Kidney epithelial cell (primary cell): ENCODE data around the gene ARHGAP22. TPM values are rescaled to one million over a fixed set of nuclear protein-coding genes. Genes with fewer than 3 reads are reported as not detected.
A peak's percentile ranks its signal among the peaks of the same experiment; 100 is the strongest.

Experiments used
- DNase-seq: peaks from one replicate; pipeline ENCODE4 v3.0.0-alpha.2; 2010; ENCODE audit warnings: low read depth
- H3K27me3 ChIP-seq: 2 replicates; pipeline ENCODE4 v1.6.0; 2011; ENCODE audit warnings: low read length; ENCODE audit not compliant: control insufficient read depth, insufficient read depth
- H3K36me3 ChIP-seq: 2 replicates; pipeline ENCODE4 v1.5.1; 2011; ENCODE audit warnings: low read length; ENCODE audit not compliant: control insufficient read depth, insufficient read depth
- H3K4me3 ChIP-seq: 2 replicates; pipeline ENCODE4 v1.5.1; 2011; ENCODE audit warnings: low read depth, mild to moderate bottlenecking, control low read depth, low read length
- CTCF ChIP-seq: IDR thresholded peaks from 2 replicates; pipeline ENCODE4 v1.5.1; 2011; ENCODE audit warnings: mild to moderate bottlenecking, moderate library complexity, low read length, control low read depth, inconsistent platforms; ENCODE audit not compliant: insufficient read depth, poor library complexity, severe bottlenecking
- total RNA-seq: library from RNA; depleted of rRNA; stranded (reverse); fragments of >200 nt; gene quantifications from 2 replicates; pipeline ENCODE4 v1.2.3, GENCODE V29; 2015

ARHGAP22 gene
- total RNA-seq, 1 donor from 2014 or later: 7.0 TPM

- no peak overlapping the region for H3K4me3 ChIP-seq
- no peak for DNase-seq
- H3K27me3 ChIP-seq: no peaks in the 10 kb centered on the region
- no peak for TF ChIP-seq CTCF
- no peaks in the 10 kb centered on the region for H3K36me3 ChIP-seq
These were observed 30.2 kb upstream of the ARHGAP22 start for GRCh38 chr10:48634984-48635557.

GRCh38 chr10:48634198-48634983 is 29.5 kb upstream of the ARHGAP22 start:
- Histone ChIP-seq H3K4me3 (no peak overlapping the region), H3K27me3 (no peaks in the 10 kb centered on the region), H3K36me3 (no peaks in the 10 kb centered on the region)
- TF ChIP-seq CTCF: no peak
- DNase-seq: peak; percentile 45

GRCh38 chr10:48633381-48634197 is 28.7 kb upstream of the ARHGAP22 start:
- H3K36me3 ChIP-seq: no peaks in the 10 kb centered on the region
- no peak for TF ChIP-seq CTCF
- H3K27me3 ChIP-seq: no peaks in the 10 kb centered on the region
- DNase-seq: no peak
- no peak overlapping the region for H3K4me3 ChIP-seq

- no peak for TF ChIP-seq CTCF
- no peak for DNase-seq
- Histone ChIP-seq H3K27me3 (no peaks in the 10 kb centered on the region), H3K36me3 (no peaks in the 10 kb centered on the region), H3K4me3 (no peak overlapping the region)
These were observed 27.3 kb upstream of the ARHGAP22 start for GRCh38 chr10:48632166-48632565.

GRCh38 chr10:48627984-48628609 is 23.2 kb upstream of the ARHGAP22 start:
- TF ChIP-seq CTCF: no peak
- no peaks in the 10 kb centered on the region for H3K36me3 ChIP-seq
- H3K27me3 ChIP-seq: no peaks in the 10 kb centered on the region
- no peak for DNase-seq
- H3K4me3 ChIP-seq: no peak overlapping the region
